Esophagus muscularis mucosa (tissue), 4 donors: ENCODE data around the gene CAPN2. TPM values are rescaled to one million over a fixed set of nuclear protein-coding genes. Genes with fewer than 3 reads are reported as not detected.

Experiments
- DNase-seq: peaks from one replicate; pipeline ENCODE4 v3.0.0-alpha.2; 2017; ENCODE audit errors: extremely low spot score
- H3K27ac ChIP-seq, 4 donors: fragments of 200-600 bp; sonication (generic); replicated peaks in 1 of 4; 1 replicate in 3 of 4; 2 replicates in 1 of 4; pipeline ENCODE4 v1.5.1; 2016 to 2019; ENCODE audit warnings: mild to moderate bottlenecking in 1 of 4
- H3K27me3 ChIP-seq, 4 donors: fragments of 200-600 bp; sonication (generic); one replicate each; pipeline versions ENCODE4 v1.5.1 to v1.6.0; 2016 to 2019
- H3K36me3 ChIP-seq, 4 donors: fragments of 200-600 bp; sonication (generic); one replicate each; pipeline ENCODE4 v1.5.1; 2016 to 2019
- H3K4me1 ChIP-seq, 4 donors: fragments of 200-600 bp; sonication (generic); one replicate each; pipeline ENCODE4 v1.5.1; 2016 to 2019
- H3K4me3 ChIP-seq, 4 donors: fragments of 200-600 bp; sonication (generic); 1 replicate in 2 of 4; 2 replicates in 2 of 4; pipeline ENCODE4 v1.5.1; 2016 to 2019; ENCODE audit warnings: mild to moderate bottlenecking in 4 of 4, moderate library complexity in 1 of 4
- H3K9me3 ChIP-seq, 4 donors: fragments of 200-600 bp; sonication (generic); 1 replicate in 3 of 4; 2 replicates in 1 of 4; pipeline ENCODE4 v1.5.1; 2016 to 2019
- EP300 ChIP-seq: sonication (generic); formaldehyde crosslinking; IDR thresholded peaks from one replicate; pipeline ENCODE4 v1.6.1; 2017; ENCODE audit warnings: antibody characterized with exemption
- POLR2A ChIP-seq: fragments of 450-650 bp; IDR thresholded peaks from one replicate; pipeline ENCODE4 v1.6.1; 2017; ENCODE audit warnings: antibody characterized with exemption, moderate library complexity, mild to moderate bottlenecking, low read depth
- POLR2AphosphoS5 ChIP-seq, 2 donors: sonication (generic); formaldehyde crosslinking; IDR thresholded peaks; one replicate each; pipeline ENCODE4 v1.6.1; 2017; ENCODE audit warnings: antibody characterized with exemption in 2 of 2
- WGBS: methylation state at CpG from one replicate; pipeline ENCODE4 v1.1.5; 2018; 5-methylcytosine and 5-hydroxymethylcytosine counted together
- intact Hi-C: fragments of 100-400 bp; cut with DNase I; formaldehyde crosslinking; loops from one replicate; pipeline ENCODE4 v1.15.1; 2023
- total RNA-seq, 4 donors: library from RNA; depleted of rRNA; stranded (reverse); fragments of >200 nt; gene quantifications; one replicate each; pipeline versions ENCODE4 v1.1.0 to v1.2.1, GENCODE V29; 2016
- TF ChIP-seq, protein P1 (sequence below), 3 experiments: fragments of 200-600 bp in 2 of 3; fragments of 450-650 bp in 1 of 3; sonication (generic) in 2 of 3; IDR thresholded peaks; one replicate each; pipeline ENCODE4 v1.5.1; 2017 to 2019; ENCODE audit warnings: antibody characterized with exemption in 3 of 3, mild to moderate bottlenecking in 2 of 3, moderate library complexity in 1 of 3

The CAPN2 gene
- total RNA-seq, 4 donors from 2014 or later: 91.9 to 231 (median 161) TPM

GRCh38 chr1:223752721-223753515 is 40.6 kb downstream of the CAPN2 start:
- WGBS: 78% methylated on average over 15 of the region's 15 CpGs
- no peak for DNase-seq
- Histone ChIP-seq H3K4me1 (peaks cover 11 to 17% (median 16%) of the 10 kb centered on the region in 4 donors), H3K4me3 (no peak overlapping the region), H3K27me3 (no peaks in the 10 kb centered on the region), H3K36me3 (peaks cover 57 to 87% (median 83%) of the 10 kb centered on the region in 4 donors), H3K27ac (no peak overlapping the region), H3K9me3 (no peaks in the 10 kb centered on the region)
- intact Hi-C loops: no loop called here
- TF ChIP-seq POLR2AphosphoS5 (IDR thresholded peaks at IDR 0.05) (no peak), EP300 (no peak), POLR2A (no peak)
- TF ChIP-seq, protein P1, sequence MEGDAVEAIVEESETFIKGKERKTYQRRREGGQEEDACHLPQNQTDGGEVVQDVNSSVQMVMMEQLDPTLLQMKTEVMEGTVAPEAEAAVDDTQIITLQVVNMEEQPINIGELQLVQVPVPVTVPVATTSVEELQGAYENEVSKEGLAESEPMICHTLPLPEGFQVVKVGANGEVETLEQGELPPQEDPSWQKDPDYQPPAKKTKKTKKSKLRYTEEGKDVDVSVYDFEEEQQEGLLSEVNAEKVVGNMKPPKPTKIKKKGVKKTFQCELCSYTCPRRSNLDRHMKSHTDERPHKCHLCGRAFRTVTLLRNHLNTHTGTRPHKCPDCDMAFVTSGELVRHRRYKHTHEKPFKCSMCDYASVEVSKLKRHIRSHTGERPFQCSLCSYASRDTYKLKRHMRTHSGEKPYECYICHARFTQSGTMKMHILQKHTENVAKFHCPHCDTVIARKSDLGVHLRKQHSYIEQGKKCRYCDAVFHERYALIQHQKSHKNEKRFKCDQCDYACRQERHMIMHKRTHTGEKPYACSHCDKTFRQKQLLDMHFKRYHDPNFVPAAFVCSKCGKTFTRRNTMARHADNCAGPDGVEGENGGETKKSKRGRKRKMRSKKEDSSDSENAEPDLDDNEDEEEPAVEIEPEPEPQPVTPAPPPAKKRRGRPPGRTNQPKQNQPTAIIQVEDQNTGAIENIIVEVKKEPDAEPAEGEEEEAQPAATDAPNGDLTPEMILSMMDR (IDR thresholded peaks at IDR 0.05): no peak

DNA sequence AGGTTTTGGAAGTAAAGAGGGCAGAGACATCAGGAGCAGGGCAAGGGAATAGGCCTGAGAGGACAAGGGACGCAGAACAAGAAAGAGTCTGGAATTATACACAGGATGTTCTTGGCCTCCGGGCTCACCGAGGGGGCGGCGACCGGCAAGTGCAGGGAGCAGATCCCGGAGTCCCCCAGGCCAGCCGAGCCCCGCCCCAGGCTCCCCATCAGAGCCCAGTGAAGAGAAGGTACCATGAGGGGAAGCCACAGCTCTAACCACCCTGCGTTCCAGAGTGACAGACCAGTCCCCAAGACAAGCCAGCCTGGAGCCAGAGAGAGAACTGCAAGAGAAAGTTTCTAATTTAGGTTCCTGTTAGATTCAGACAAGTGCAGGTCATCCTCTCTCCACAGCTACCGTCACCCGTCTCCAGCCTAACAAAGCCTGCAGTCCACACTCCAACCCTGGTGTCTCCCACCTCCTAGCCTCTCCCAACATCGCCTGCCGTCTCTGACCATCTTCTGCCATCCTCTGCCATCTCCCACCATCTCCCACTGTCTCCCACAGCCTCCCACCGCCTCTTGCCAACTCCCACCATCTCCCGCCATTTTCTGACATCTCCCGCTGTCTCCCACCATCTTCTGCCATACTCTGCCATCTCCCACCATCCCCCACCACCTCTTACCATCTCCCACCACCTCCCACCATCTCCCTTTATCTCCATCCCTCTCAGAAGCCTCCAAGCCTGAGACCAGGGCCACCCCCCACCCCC is 42.5 kb downstream of the CAPN2 start:
- intact Hi-C loops: no loop called here
- H3K9me3 ChIP-seq: no peaks in the 10 kb centered on the region
- 88% methylated on average over 17 of the region's 17 CpGs for WGBS
- DNase-seq: no peak
- peaks cover 0 to 4% (median 0%) of the 10 kb centered on the region in 4 donors for H3K4me1 ChIP-seq
- no peak for TF ChIP-seq EP300
- TF ChIP-seq, protein P1 (IDR thresholded peaks at IDR 0.05): no peak
- no peak for TF ChIP-seq POLR2A
- no peak for TF ChIP-seq POLR2AphosphoS5 (IDR thresholded peaks at IDR 0.05)
- H3K4me3 ChIP-seq: no peak overlapping the region
- no peak overlapping the region for H3K27ac ChIP-seq
- H3K27me3 ChIP-seq: no peaks in the 10 kb centered on the region
- H3K36me3 ChIP-seq: peaks cover 71 to 100% (median 99%) of the 10 kb centered on the region in 4 donors

- TF ChIP-seq POLR2A: no peak
- no peak for TF ChIP-seq EP300
- TF ChIP-seq, protein P1 (IDR thresholded peaks at IDR 0.05): no peak
- TF ChIP-seq POLR2AphosphoS5 (IDR thresholded peaks at IDR 0.05): no peak
- intact Hi-C loops: no loop called here
- Histone ChIP-seq H3K27me3 (no peaks in the 10 kb centered on the region), H3K27ac (no peak overlapping the region), H3K4me1 (peaks cover 0 to 4% (median 0%) of the 10 kb centered on the region in 4 donors), H3K4me3 (no peak overlapping the region), H3K36me3 (peaks cover 72 to 100% (median 100%) of the 10 kb centered on the region in 4 donors), H3K9me3 (no peaks in the 10 kb centered on the region)
- 69% methylated on average over 2 of the region's 9 CpGs for WGBS
- no peak for DNase-seq
Measured at GRCh38 chr1:223755432-223755792, 43.1 kb downstream of the CAPN2 start.

GRCh38 chr1:223755992-223756775 is 43.8 kb downstream of the CAPN2 start:
- peaks cover 69 to 100% (median 100%) of the 10 kb centered on the region in 4 donors for H3K36me3 ChIP-seq
- H3K4me3 ChIP-seq: no peak overlapping the region
- WGBS: 83% methylated on average over 5 of the region's 13 CpGs
- no peaks in the 10 kb centered on the region for H3K27me3 ChIP-seq
- peaks cover 0 to 4% (median 0%) of the 10 kb centered on the region in 4 donors for H3K4me1 ChIP-seq
- no peak overlapping the region for H3K27ac ChIP-seq
- TF ChIP-seq POLR2AphosphoS5 (IDR thresholded peaks at IDR 0.05) (no peak), EP300 (no peak), POLR2A (no peak)
- TF ChIP-seq, protein P1 (IDR thresholded peaks at IDR 0.05): no peak
- no peaks in the 10 kb centered on the region for H3K9me3 ChIP-seq
- intact Hi-C loops: no loop called here
- DNase-seq: no peak
